Transverse colon (tissue), 4 donors: ENCODE results near the gene NUMBL.

Source experiments
- EP300 ChIP-seq: sonication (generic); formaldehyde crosslinking; IDR thresholded peaks from one replicate; pipeline ENCODE4 v1.6.1; 2017; ENCODE audit warnings: antibody characterized with exemption, low read depth
- POLR2A ChIP-seq: fragments of 450-650 bp; IDR thresholded peaks from one replicate; pipeline ENCODE4 v1.6.1; 2016; ENCODE audit warnings: antibody characterized with exemption, mild to moderate bottlenecking, moderate library complexity
- POLR2AphosphoS5 ChIP-seq, 3 donors: sonication (generic); formaldehyde crosslinking; IDR thresholded peaks; one replicate each; pipeline ENCODE4 v1.6.1; 2016; ENCODE audit warnings: antibody characterized with exemption in 3 of 3
- TF ChIP-seq, protein P1 (sequence below), 5 experiments: fragments of 200-600 bp in 3 of 5; fragments of 450-650 bp in 2 of 5; sonication (generic) in 3 of 5; IDR thresholded peaks; 1 replicate in 2 of 5; 2 replicates in 3 of 5; pipeline ENCODE4 v1.5.1; 2016 to 2017; ENCODE audit warnings: antibody characterized with exemption in 5 of 5, inconsistent platforms in 3 of 5, mild to moderate bottlenecking in 2 of 5, moderate library complexity in 1 of 5

DNA sequence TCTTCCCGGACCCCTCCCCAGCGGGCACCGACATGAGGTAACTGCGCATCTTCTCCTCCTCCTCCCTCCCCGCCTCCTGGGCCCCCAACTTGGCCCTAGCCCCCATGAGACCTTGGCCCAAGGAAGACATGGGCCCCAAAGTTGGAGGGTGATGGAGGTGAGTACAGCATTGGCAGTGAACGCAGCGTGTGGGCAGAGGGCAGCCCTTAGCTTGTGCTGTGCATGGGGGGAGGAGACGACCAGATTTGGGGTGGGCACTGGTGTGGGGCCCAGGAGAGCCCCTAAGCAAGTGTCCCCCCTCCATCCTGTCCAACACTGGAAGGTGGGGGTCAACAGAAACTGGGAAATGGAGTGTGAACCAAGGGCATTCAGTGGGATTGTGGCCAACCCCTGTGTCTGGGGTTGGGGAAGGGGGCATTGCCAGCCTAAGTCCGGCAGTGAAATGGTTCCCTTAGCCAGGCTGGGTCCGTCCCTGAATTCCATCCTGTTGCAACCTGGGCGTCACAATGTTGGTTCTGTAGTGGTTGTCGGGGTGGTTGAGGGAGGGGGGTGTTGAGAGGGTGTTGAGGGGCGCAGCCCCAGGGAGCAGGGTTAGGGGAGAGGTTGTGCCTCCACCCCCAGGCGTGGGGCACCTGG lies 23.5 kb downstream of the NUMBL start:
- TF ChIP-seq, protein P1, sequence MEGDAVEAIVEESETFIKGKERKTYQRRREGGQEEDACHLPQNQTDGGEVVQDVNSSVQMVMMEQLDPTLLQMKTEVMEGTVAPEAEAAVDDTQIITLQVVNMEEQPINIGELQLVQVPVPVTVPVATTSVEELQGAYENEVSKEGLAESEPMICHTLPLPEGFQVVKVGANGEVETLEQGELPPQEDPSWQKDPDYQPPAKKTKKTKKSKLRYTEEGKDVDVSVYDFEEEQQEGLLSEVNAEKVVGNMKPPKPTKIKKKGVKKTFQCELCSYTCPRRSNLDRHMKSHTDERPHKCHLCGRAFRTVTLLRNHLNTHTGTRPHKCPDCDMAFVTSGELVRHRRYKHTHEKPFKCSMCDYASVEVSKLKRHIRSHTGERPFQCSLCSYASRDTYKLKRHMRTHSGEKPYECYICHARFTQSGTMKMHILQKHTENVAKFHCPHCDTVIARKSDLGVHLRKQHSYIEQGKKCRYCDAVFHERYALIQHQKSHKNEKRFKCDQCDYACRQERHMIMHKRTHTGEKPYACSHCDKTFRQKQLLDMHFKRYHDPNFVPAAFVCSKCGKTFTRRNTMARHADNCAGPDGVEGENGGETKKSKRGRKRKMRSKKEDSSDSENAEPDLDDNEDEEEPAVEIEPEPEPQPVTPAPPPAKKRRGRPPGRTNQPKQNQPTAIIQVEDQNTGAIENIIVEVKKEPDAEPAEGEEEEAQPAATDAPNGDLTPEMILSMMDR (IDR thresholded peaks at IDR 0.05), result no peak
- TF ChIP-seq EP300 (no peak), POLR2A (no peak), POLR2AphosphoS5 (IDR thresholded peaks at IDR 0.05) (no peak)
